Heart left ventricle (tissue), 13 donors: ENCODE measurements around the gene AIG1.

Source experiments
- CTCF ChIP-seq, 12 donors: fragments of 200-600 bp; sonication (generic) in 4 of 12; IDR thresholded peaks; one replicate each; pipeline versions ENCODE4 v1.5.0 to v1.8.0; 2018 to 2022; ENCODE audit warnings: antibody characterized with exemption in 12 of 12, mild to moderate bottlenecking in 5 of 12
- POLR2A ChIP-seq, 2 donors: fragments of 450-650 bp; IDR thresholded peaks; one replicate each; pipeline ENCODE4 v1.6.1; 2017; ENCODE audit warnings: antibody characterized with exemption in 2 of 2, mild to moderate bottlenecking in 2 of 2, moderate library complexity in 2 of 2
- donor health status: ischemic (EF 13 %, LVEDD 7.1; RV severe dilation, severe dysfunction).
- donor health status: DM: no; HTN: yes; CAD: no.
- donor health status: DM: no; HTN: no; CAD: no.
- donor health status: ischemic (EF 25% LVEDD 6.9; RV normal size, moderate dysfunction).
- donor health status: ischemic (EF 25% LVEDD 5.7; RV mildly dilated, moderate dysfunction).
- donor health status: ischemic (EF 35%, LVEDD 5.7; RV mildly dilated, moderate dysfunction).
- donor health status: nonischemic (EF 11% LVEDD 7.7; RV severe dilation, severe dysfunction).
- donor health status: DM: yes; HTN: yes; CAD: no.
- donor health status: PGD.
- donor health status: ischemic (EF 29% LVEDD 5.4; RV normal size, mild dysfunction).
- donor health status: nonischemic (EF 23%, LVEDD 6.1; RV moderate dilation, normal function).

- TF ChIP-seq CTCF (IDR thresholded peaks at IDR 0.05) = no peak
- no peak for TF ChIP-seq POLR2A (IDR thresholded peaks at IDR 0.05)
Observed at GRCh38 chr6:143243786-143244185, 183.1 kb downstream of the AIG1 start.
